Measurements from ENCODE around the gene FBF1.
"Not testable (repeated sequence)": the region's sequence is repeated elsewhere in the genome, so short reads cannot be mapped to it uniquely, and the experiment has no call there.

Gene FBF1

GRCh38 chr17:75877752-75878173, 63.1 kb downstream of the FBF1 start:
- no peak for DNase-seq (ENCODE audit: extremely low spot score, insufficient read length, low read depth)

GRCh38 chr17:75876938-75877751, 63.7 kb downstream of the FBF1 start:
- FAIRE-seq (no peak), DNase-seq (ENCODE audit: extremely low spot score, insufficient read length, low read depth) (no peak)

More at GRCh38 chr17:75877752-75878173, 63.1 kb downstream of the FBF1 start:
- peak; percentile 26 for FAIRE-seq

GRCh38 chr17:75876190-75876937, 64.5 kb downstream of the FBF1 start:
- DNase-seq (ENCODE audit: extremely low spot score, insufficient read length, low read depth) = no peak
- peak; percentile 9 for FAIRE-seq

GRCh38 chr17:75875940-75876189, 65.0 kb downstream of the FBF1 start:
- DNase-seq (ENCODE audit: extremely low spot score, insufficient read length, low read depth) = no peak
- FAIRE-seq = no peak

DNA sequence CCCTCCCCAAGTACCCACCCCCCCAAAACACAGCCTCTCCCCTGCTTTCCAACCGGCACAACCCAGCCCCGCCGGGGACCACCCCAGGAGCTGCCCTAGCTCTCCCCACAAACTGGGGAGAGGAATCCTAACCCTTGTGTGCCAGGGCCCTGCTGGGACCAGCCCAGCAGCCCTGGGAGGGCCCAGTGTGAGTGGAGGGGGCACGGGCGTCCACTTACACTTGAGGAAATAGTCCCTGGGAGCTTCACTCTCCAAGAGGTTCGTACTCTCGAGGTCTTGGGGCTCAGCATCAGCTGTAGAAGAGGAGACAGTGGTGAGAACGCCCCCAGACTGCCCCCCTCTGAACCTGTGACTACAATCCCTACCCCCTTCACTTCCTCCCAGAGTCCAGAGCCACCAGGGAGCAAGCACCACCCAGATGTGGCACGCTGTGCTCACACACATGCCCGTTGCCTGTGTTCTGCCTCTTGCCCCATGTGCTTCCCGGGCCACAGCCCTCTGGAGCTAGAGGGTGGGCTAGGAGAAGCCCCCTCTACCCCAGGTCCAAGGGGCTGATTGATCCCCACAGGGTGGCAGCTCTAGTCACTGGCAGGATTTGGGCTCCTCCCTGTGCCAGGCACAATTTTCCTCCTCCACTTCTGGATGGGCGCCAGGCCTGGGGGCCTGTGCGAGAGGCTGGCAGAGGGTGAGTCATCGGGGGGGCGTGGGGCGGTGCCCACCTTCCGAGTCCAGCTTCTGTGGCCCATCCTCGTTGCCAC, 65.5 kb downstream of the FBF1 start:
- DNase-seq (ENCODE audit: extremely low spot score, insufficient read length, low read depth) (no peak), FAIRE-seq (no peak)

GRCh38 chr17:75874323-75875181, 66.3 kb downstream of the FBF1 start:
- no peak for FAIRE-seq
- no peak for DNase-seq (ENCODE audit: extremely low spot score, insufficient read length, low read depth)

DNA sequence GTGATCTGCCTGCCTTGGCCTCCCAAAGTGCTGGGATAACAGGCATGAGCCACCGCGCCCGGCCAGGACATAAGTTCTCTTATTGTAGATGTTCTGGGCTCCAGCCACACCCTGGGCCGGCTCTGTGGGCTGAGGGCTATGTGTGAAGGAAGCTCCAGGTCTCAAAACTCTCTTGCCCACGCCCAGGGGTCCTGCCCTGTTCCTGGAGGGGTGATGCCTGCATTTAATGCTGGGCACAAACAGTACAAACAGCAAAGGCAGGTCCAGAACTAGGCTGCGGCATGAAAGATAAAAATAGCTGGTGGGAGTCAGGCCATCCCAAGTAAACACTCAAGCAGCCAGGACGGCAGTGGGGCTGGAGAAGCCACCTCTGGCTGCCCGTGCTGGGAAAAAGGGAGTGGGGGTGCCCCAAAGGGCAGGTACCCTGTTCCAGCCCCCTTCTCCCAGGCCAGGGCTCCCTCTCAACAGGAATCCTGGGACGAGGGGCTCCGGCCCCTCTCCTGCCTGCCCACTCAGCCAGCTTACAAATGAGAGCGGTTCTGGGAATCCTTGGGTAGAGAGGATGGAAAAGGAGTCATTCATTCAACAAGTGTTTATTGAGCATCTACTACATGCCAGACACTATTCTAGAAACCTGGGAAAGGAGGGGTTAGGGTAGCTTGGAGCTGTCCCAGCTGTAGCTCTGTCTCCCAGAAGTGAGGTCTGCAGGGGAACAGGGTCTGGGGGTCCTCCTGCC, 67.1 kb downstream of the FBF1 start:
- FAIRE-seq (no peak), DNase-seq (ENCODE audit: extremely low spot score, insufficient read length, low read depth) (no peak)

GRCh38 chr17:75872434-75873351, 68.1 kb downstream of the FBF1 start:
- DNase-seq (ENCODE audit: extremely low spot score, insufficient read length, low read depth) = no peak

DNA sequence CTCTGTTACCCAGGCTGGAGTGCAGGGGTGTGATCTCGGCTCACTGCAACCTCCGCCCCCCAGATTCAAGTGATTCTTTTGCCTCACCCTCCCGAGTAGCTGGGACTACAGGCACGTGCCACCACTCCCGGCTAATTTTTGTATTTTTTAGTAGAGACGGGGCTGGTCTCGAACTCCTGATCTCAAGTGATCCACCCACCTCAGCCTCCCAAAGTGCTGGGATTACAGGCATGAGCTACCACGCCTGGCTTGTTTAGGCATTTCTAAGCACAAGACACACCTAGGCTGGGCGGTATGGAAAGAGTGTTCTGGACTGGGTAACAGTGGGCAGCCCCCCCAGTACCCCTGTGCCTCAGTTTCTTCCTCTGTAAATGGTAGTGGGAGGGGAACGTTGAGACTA, 70.6 kb downstream of the FBF1 start:
- FAIRE-seq; DNase-seq (ENCODE audit: extremely low spot score, insufficient read length, low read depth): not testable (repeated sequence)

More at GRCh38 chr17:75872434-75873351, 68.1 kb downstream of the FBF1 start:
- no peak for FAIRE-seq

DNA sequence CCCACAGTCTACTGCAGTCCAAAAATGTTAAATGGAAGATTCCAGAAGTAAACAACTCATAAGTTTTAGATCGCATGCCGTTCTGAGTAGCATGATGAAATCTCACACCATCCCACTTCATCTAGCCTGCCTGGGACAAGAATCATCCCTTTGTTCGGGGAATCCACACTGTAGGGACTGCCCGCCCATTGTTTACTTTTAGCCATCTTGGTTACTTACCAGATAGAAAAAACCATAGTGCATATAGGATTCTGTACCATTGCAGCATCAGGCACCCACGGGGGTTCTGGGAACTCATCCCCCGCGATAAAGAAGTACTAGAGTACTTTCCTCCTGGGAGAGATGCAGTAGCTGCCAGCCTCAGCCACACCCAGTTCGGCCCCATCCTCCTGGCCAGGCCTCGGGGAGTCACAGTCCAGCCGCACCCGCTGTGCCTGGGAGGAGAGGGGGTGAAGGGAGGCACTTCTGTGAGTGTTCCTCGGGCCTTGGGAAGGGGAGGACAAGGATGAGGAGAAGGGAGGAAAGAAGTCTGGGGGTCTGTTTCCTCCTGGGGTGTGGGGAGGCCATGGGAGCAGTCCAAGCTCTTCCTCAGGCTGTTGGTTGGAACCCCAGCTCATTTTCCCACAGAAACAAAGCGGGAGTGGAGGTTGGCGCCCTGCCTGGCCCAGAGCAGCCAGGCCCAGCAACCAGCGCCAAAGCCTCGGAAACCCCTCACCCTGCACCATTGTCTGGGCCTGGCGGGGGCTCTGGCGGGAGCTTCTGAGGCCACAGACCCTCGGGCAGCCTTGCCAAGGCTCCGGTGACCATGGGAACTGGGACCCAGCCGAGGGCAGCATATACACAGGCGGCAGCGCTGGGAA, 71.3 kb downstream of the FBF1 start:
- FAIRE-seq = no peak

DNA sequence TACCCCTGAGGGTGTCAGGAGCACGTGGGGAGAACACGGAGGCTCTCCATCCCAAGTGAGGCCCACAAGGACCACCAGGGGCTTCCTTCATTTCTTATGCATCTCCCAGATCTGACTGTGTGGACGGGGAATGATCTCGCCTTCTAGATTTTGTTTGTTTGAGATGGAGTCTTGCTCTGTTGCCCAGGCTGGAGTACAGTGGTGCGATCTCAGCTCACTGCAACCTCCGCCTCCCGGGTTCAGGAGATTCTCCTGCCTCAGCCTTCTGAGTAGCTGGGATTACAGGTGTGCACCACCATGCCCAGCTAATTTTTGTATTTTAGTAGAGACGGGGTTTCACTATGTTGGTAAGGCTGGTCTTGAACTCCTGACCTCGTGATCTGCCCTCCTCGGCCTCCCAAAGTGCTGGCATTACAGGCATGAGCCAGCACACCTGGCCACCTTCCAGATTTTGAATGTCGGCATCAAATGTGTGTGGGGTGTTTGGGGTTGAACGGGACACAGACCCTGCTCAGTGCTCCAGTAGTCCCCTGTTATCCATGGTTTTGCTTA, 72.0 kb downstream of the FBF1 start:
- not testable (repeated sequence) for FAIRE-seq; DNase-seq (ENCODE audit: extremely low spot score, insufficient read length, low read depth)

More for the DNA sequence above, 71.3 kb downstream of the FBF1 start:
- no peak for DNase-seq (ENCODE audit: extremely low spot score, insufficient read length, low read depth)

DNA sequence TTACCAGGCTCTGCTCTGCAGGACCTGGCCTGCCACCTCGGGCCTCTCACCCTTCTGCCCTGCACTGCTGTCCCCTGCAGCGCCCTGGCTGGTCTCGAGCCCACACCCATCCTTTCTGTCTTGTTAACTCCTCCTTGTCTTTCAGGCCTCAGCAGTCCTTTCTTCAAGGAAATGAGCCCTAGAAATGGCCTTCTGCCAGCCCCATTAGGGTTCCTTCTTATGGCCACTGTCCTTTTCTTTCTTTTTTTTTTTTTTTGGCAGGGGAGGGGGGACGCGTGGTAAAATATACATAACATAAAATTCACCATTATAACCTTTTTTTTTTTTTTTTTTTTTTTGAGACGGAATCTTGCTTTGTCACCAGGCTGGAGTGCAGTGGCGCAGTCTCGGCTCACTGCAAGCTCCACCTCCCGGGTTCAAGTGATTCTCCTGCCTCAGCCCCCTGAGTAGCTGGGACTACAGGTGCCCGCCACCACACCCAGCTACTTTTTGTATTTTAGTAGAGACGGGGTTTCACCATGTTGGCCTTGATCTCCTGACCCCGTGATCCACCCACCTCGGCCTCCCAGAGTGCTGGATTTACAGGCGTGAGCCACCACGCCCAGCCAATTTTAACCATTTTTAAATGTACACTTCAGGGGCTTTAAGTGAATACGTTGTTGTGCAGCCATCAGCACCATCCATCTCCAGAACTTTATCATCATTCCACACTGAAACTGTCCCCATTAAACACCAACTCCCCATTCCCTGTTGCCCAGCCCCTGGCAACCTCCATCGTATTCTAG, 75.2 kb downstream of the FBF1 start:
- FAIRE-seq; DNase-seq (ENCODE audit: extremely low spot score, insufficient read length, low read depth): not testable (repeated sequence)

DNA sequence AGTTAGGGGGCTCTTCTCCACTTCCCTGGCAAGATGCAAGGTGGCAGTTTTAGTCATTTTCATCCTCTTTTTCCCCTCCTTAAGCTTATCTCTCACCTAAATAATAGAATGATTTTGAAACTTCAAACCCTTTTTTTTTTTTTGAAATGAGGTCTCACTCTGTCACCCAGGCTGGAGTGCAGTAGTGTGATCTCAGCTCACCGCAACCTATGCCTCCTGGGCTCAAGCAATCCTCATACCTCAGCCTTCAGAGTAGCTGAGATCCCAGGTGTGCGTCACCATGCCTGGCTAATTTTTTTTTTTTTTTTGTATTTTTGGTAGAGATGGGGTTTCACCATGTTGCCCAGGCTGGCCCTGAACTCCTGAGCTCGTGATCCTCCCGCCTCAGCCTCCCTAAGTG, 76.0 kb downstream of the FBF1 start:
- DNase-seq (ENCODE audit: extremely low spot score, insufficient read length, low read depth); FAIRE-seq: not testable (repeated sequence)

DNA sequence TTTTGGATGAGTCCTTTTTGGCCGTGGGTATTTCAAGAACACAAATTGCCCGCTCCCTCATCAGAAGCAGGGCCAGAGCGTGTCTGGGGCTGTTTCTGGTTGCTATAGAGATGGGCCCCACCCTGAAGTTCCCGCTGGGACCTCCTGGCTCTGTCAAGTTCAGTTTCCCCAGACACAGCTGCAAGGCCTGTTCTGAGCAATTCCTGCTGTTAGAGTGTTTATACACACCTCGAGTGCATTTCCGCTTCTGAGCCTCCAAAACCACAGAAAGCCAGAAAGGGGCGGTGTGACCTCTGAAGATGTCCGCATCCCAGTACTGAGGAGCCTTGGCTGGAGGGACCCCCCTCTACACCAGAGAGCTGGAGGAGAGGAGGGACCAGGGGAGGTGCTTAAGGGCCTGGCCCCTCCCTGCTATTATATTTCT, 76.4 kb downstream of the FBF1 start:
- FAIRE-seq (peak; percentile 87), DNase-seq (ENCODE audit: extremely low spot score, insufficient read length, low read depth) (no peak)

- FAIRE-seq (no peak), DNase-seq (ENCODE audit: extremely low spot score, insufficient read length, low read depth) (no peak)
Measured at GRCh38 chr17:75861927-75862317, 78.9 kb downstream of the FBF1 start.

Data from GM18507 (cell line).